ENCODE results near the gene DDAH1. TPM values are rescaled to one million over a fixed set of nuclear protein-coding genes. Genes with fewer than 3 reads are reported as not detected.

The DDAH1 gene
- total and polyA plus RNA-seq, 4 donors, result 25.8 to 42.7 (median 31.7) TPM

- TF ChIP-seq, protein P1, sequence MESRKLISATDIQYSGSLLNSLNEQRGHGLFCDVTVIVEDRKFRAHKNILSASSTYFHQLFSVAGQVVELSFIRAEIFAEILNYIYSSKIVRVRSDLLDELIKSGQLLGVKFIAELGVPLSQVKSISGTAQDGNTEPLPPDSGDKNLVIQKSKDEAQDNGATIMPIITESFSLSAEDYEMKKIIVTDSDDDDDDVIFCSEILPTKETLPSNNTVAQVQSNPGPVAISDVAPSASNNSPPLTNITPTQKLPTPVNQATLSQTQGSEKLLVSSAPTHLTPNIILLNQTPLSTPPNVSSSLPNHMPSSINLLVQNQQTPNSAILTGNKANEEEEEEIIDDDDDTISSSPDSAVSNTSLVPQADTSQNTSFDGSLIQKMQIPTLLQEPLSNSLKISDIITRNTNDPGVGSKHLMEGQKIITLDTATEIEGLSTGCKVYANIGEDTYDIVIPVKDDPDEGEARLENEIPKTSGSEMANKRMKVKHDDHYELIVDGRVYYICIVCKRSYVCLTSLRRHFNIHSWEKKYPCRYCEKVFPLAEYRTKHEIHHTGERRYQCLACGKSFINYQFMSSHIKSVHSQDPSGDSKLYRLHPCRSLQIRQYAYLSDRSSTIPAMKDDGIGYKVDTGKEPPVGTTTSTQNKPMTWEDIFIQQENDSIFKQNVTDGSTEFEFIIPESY (IDR thresholded peaks at IDR 0.05), result no peak
- no peak for DNase-seq (ENCODE audit: low spot score)
- Histone ChIP-seq H3K36me3 (ENCODE audit: control insufficient read depth in 4 of 4, insufficient read depth in 3 of 4, low read depth in 1 of 4, low read length in 3 of 4) (no peaks in the 10 kb centered on the region), H3K4me1 (ENCODE audit: control insufficient read depth in 4 of 4, insufficient read depth in 4 of 4, low read length in 3 of 4) (peaks cover 0 to 13% (median 8%) of the 10 kb centered on the region in 4 donors), H3K27ac (ENCODE audit: low read depth in 1 of 2, low read length in 2 of 2) (no peak overlapping the region), H3K27me3 (ENCODE audit: control insufficient read depth in 4 of 4, insufficient read depth in 4 of 4, low read length in 3 of 4) (no peaks in the 10 kb centered on the region), H3K9me3 (ENCODE audit: control insufficient read depth in 4 of 4, low read length in 3 of 4) (no peaks in the 10 kb centered on the region), H3K4me3 (ENCODE audit: low read depth in 1 of 3, low read length in 3 of 3) (no peak overlapping the region), H3K9ac (ENCODE audit: low read depth in 1 of 2, low read length in 2 of 2) (no peak overlapping the region)
- WGBS, result 76% methylated on average over 3 of the region's 3 CpGs
These were observed 99.1 kb downstream of the DDAH1 start for GRCh38 chr1:85365851-85366250.

GRCh38 chr1:85363521-85363920 lies 101.4 kb downstream of the DDAH1 start:
- Histone ChIP-seq H3K27ac (ENCODE audit: low read depth in 1 of 2, low read length in 2 of 2) (no peak overlapping the region), H3K9me3 (ENCODE audit: control insufficient read depth in 4 of 4, low read length in 3 of 4) (no peaks in the 10 kb centered on the region), H3K4me1 (ENCODE audit: control insufficient read depth in 4 of 4, insufficient read depth in 4 of 4, low read length in 3 of 4) (peaks cover 0 to 12% (median 6%) of the 10 kb centered on the region in 4 donors), H3K4me3 (ENCODE audit: low read depth in 1 of 3, low read length in 3 of 3) (no peak overlapping the region), H3K27me3 (ENCODE audit: control insufficient read depth in 4 of 4, insufficient read depth in 4 of 4, low read length in 3 of 4) (no peaks in the 10 kb centered on the region), H3K9ac (ENCODE audit: low read depth in 1 of 2, low read length in 2 of 2) (no peak overlapping the region), H3K36me3 (ENCODE audit: control insufficient read depth in 4 of 4, insufficient read depth in 3 of 4, low read depth in 1 of 4, low read length in 3 of 4) (no peaks in the 10 kb centered on the region)
- no peak for DNase-seq (ENCODE audit: low spot score)
- no peak for TF ChIP-seq EGR1 (IDR thresholded peaks at IDR 0.05; ENCODE audit: low read depth in 2 of 2)
- TF ChIP-seq GABPA (IDR thresholded peaks at IDR 0.05 in 1 of 2, conservative IDR thresholded peaks at IDR 0.05 in 1 of 2), result no peak
- TF ChIP-seq, protein P2, sequence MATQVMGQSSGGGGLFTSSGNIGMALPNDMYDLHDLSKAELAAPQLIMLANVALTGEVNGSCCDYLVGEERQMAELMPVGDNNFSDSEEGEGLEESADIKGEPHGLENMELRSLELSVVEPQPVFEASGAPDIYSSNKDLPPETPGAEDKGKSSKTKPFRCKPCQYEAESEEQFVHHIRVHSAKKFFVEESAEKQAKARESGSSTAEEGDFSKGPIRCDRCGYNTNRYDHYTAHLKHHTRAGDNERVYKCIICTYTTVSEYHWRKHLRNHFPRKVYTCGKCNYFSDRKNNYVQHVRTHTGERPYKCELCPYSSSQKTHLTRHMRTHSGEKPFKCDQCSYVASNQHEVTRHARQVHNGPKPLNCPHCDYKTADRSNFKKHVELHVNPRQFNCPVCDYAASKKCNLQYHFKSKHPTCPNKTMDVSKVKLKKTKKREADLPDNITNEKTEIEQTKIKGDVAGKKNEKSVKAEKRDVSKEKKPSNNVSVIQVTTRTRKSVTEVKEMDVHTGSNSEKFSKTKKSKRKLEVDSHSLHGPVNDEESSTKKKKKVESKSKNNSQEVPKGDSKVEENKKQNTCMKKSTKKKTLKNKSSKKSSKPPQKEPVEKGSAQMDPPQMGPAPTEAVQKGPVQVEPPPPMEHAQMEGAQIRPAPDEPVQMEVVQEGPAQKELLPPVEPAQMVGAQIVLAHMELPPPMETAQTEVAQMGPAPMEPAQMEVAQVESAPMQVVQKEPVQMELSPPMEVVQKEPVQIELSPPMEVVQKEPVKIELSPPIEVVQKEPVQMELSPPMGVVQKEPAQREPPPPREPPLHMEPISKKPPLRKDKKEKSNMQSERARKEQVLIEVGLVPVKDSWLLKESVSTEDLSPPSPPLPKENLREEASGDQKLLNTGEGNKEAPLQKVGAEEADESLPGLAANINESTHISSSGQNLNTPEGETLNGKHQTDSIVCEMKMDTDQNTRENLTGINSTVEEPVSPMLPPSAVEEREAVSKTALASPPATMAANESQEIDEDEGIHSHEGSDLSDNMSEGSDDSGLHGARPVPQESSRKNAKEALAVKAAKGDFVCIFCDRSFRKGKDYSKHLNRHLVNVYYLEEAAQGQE (IDR thresholded peaks at IDR 0.05), result no peak
- no peak for TF ChIP-seq TAF1 (conservative IDR thresholded peaks at IDR 0.05)
- TF ChIP-seq JUND (IDR thresholded peaks at IDR 0.05), result no peak

GRCh38 chr1:85363092-85363491 lies 101.9 kb downstream of the DDAH1 start:
- WGBS, result 70% methylated on average over 1 of the region's 1 CpG
- Histone ChIP-seq H3K27me3 (ENCODE audit: control insufficient read depth in 4 of 4, insufficient read depth in 4 of 4, low read length in 3 of 4) (no peaks in the 10 kb centered on the region), H3K9me3 (ENCODE audit: control insufficient read depth in 4 of 4, low read length in 3 of 4) (no peaks in the 10 kb centered on the region), H3K27ac (ENCODE audit: low read depth in 1 of 2, low read length in 2 of 2) (no peak overlapping the region), H3K36me3 (ENCODE audit: control insufficient read depth in 4 of 4, insufficient read depth in 3 of 4, low read depth in 1 of 4, low read length in 3 of 4) (no peaks in the 10 kb centered on the region), H3K4me3 (ENCODE audit: low read depth in 1 of 3, low read length in 3 of 3) (no peak overlapping the region), H3K9ac (ENCODE audit: low read depth in 1 of 2, low read length in 2 of 2) (no peak overlapping the region), H3K4me1 (ENCODE audit: control insufficient read depth in 4 of 4, insufficient read depth in 4 of 4, low read length in 3 of 4) (peaks cover 0 to 8% (median 5%) of the 10 kb centered on the region in 4 donors)
- no peak for DNase-seq (ENCODE audit: low spot score)
- TF ChIP-seq SP1 (IDR thresholded peaks at IDR 0.05) (no peak), FOXA1 (IDR thresholded peaks at IDR 0.05) (no peak), YY1 (IDR thresholded peaks at IDR 0.05) (no peak), HNF4A (conservative IDR thresholded peaks at IDR 0.05) (no peak), MAX (IDR thresholded peaks at IDR 0.05) (no peak), FOXA2 (IDR thresholded peaks at IDR 0.05) (no peak), JUND (IDR thresholded peaks at IDR 0.05) (no peak), EGR1 (IDR thresholded peaks at IDR 0.05; ENCODE audit: low read depth in 2 of 2) (no peak), GABPA (IDR thresholded peaks at IDR 0.05 in 1 of 2, conservative IDR thresholded peaks at IDR 0.05 in 1 of 2) (no peak), HNF4G (IDR thresholded peaks at IDR 0.05) (no peak), RAD21 (IDR thresholded peaks at IDR 0.05) (no peak), RXRA (IDR thresholded peaks at IDR 0.05) (no peak)
- TF ChIP-seq, protein P2 (IDR thresholded peaks at IDR 0.05), result no peak
- TF ChIP-seq, protein P3, sequence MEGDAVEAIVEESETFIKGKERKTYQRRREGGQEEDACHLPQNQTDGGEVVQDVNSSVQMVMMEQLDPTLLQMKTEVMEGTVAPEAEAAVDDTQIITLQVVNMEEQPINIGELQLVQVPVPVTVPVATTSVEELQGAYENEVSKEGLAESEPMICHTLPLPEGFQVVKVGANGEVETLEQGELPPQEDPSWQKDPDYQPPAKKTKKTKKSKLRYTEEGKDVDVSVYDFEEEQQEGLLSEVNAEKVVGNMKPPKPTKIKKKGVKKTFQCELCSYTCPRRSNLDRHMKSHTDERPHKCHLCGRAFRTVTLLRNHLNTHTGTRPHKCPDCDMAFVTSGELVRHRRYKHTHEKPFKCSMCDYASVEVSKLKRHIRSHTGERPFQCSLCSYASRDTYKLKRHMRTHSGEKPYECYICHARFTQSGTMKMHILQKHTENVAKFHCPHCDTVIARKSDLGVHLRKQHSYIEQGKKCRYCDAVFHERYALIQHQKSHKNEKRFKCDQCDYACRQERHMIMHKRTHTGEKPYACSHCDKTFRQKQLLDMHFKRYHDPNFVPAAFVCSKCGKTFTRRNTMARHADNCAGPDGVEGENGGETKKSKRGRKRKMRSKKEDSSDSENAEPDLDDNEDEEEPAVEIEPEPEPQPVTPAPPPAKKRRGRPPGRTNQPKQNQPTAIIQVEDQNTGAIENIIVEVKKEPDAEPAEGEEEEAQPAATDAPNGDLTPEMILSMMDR (IDR thresholded peaks at IDR 0.05; ENCODE audit: low read depth, low read length, missing input control), result no peak
